ENCODE measurements around the gene PTPRJ.

Gene PTPRJ

DNA sequence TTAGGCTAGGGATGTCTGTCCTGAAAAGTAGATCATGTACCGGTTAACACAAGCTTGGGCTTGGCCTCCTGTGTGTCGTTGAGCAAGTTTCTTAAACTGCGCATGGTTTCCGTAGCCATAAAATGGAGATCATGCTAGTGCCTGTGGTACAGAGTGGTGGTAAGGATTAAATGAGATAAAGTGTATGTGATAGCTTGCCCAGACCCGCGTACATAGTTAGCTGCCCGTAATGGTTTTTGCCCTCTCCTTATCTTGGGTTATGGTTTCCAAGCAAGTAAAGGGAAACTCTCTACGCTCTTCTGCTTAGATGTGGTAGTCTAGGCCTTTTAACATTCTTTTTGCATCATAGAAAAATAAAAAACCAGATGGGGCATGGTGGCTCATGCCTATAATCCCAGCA, 11.0 kb upstream of the PTPRJ start:
- H3K4me2 ChIP-seq (ENCODE audit: low read length): no peak overlapping the region
- H3K27ac ChIP-seq (ENCODE audit: low read depth, low read length): no peak overlapping the region
- H3F3A ChIP-seq (ENCODE audit: control insufficient read depth, insufficient read depth): no peaks in the 10 kb centered on the region
- H3K36me3 ChIP-seq (ENCODE audit: control insufficient read depth, low read length): no peaks in the 10 kb centered on the region
- no peaks in the 10 kb centered on the region for H3K9me2 ChIP-seq (replicated peaks; ENCODE audit: control insufficient read depth, low read length)
- H3K79me2 ChIP-seq (ENCODE audit: control insufficient read depth, low read length): no peaks in the 10 kb centered on the region
- H3K9me3 ChIP-seq (ENCODE audit: control insufficient read depth, insufficient read depth, low read length): no peaks in the 10 kb centered on the region
- H4K20me1 ChIP-seq (ENCODE audit: control insufficient read depth, insufficient read depth, low read depth, low read length): no peaks in the 10 kb centered on the region
- H3K27me3 ChIP-seq (ENCODE audit: control insufficient read depth, low read length): no peaks in the 10 kb centered on the region; the same call in 1 of the 2 replicates
- no peak for TF ChIP-seq EZH2phosphoT487 (IDR thresholded peaks at IDR 0.05; ENCODE audit: borderline replicate concordance, low read length)
- TF ChIP-seq, protein P1, sequence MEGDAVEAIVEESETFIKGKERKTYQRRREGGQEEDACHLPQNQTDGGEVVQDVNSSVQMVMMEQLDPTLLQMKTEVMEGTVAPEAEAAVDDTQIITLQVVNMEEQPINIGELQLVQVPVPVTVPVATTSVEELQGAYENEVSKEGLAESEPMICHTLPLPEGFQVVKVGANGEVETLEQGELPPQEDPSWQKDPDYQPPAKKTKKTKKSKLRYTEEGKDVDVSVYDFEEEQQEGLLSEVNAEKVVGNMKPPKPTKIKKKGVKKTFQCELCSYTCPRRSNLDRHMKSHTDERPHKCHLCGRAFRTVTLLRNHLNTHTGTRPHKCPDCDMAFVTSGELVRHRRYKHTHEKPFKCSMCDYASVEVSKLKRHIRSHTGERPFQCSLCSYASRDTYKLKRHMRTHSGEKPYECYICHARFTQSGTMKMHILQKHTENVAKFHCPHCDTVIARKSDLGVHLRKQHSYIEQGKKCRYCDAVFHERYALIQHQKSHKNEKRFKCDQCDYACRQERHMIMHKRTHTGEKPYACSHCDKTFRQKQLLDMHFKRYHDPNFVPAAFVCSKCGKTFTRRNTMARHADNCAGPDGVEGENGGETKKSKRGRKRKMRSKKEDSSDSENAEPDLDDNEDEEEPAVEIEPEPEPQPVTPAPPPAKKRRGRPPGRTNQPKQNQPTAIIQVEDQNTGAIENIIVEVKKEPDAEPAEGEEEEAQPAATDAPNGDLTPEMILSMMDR (IDR thresholded peaks at IDR 0.05; ENCODE audit: low read depth, low read length, poor library complexity, severe bottlenecking): no peak
- H3K4me1 ChIP-seq (ENCODE audit: control insufficient read depth, low read length): peaks cover 13% of the 10 kb centered on the region
- no peak overlapping the region for H3K4me3 ChIP-seq (ENCODE audit: low read length)

DNA sequence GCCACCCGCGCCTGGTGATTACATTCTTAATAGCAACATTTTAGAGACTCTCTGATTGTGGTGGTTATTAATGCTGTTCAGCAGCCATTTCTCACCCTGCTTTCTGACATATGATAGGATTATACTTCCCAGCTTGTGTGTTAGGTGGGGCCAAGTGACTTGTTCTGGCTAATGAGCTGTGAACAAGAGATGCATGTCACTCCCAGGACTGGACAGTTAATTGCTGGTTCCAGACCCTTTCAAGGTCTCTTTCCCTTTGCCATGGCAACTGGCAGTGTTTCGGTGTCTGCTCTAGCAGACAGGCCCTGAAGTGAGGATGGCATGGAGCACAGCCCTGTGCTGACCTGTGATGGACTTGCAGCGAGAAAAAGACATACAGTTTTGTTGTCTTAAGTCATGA, 8.9 kb upstream of the PTPRJ start:
- no peaks in the 10 kb centered on the region for H3K9me3 ChIP-seq (ENCODE audit: control insufficient read depth, insufficient read depth, low read length)
- no peak overlapping the region for H3K4me3 ChIP-seq (ENCODE audit: low read length)
- no peaks in the 10 kb centered on the region for H3K79me2 ChIP-seq (ENCODE audit: control insufficient read depth, low read length)
- H3K4me2 ChIP-seq (ENCODE audit: low read length): no peak overlapping the region
- TF ChIP-seq, protein P1 (IDR thresholded peaks at IDR 0.05; ENCODE audit: low read depth, low read length, poor library complexity, severe bottlenecking): no peak
- TF ChIP-seq EZH2phosphoT487 (IDR thresholded peaks at IDR 0.05; ENCODE audit: borderline replicate concordance, low read length): no peak
- no peaks in the 10 kb centered on the region for H3K36me3 ChIP-seq (ENCODE audit: control insufficient read depth, low read length)
- H4K20me1 ChIP-seq (ENCODE audit: control insufficient read depth, insufficient read depth, low read depth, low read length): no peaks in the 10 kb centered on the region
- H3F3A ChIP-seq (ENCODE audit: control insufficient read depth, insufficient read depth): no peaks in the 10 kb centered on the region
- H3K27me3 ChIP-seq (ENCODE audit: control insufficient read depth, low read length): peaks cover under 1% of the 10 kb centered on the region
- peaks cover 18% of the 10 kb centered on the region for H3K4me1 ChIP-seq (ENCODE audit: control insufficient read depth, low read length)
- H3K9me2 ChIP-seq (replicated peaks; ENCODE audit: control insufficient read depth, low read length): no peaks in the 10 kb centered on the region
- H3K27ac ChIP-seq (ENCODE audit: low read depth, low read length): no peak overlapping the region

DNA sequence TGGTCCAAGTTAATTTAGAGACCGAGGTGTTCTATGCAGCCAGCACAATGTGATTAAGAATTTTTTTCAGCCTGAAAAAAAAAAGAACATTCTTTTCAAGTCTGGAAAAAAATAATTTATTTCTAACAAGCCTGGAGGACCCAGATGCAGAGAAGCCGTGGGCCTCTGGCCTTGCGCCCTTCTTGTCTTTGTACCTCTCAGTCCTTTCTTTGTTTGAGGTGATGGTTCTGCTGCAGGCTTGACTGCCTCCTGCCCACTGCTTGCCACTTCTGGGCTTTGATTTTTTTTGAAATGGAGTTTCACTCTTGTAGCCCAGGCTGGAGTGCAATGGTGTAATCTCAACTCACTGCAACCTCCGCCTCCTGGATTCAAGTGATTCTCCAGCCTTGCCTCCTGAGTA, 7.2 kb upstream of the PTPRJ start:
- Histone ChIP-seq H3K4me2 (ENCODE audit: low read length) (no peak overlapping the region), H3K27me3 (ENCODE audit: control insufficient read depth, low read length) (peaks cover 13% of the 10 kb centered on the region), H3K79me2 (ENCODE audit: control insufficient read depth, low read length) (no peaks in the 10 kb centered on the region), H3K9me3 (ENCODE audit: control insufficient read depth, insufficient read depth, low read length) (no peaks in the 10 kb centered on the region), H3K4me3 (ENCODE audit: low read length) (no peak overlapping the region), H3K9me2 (replicated peaks; ENCODE audit: control insufficient read depth, low read length) (no peaks in the 10 kb centered on the region), H3K4me1 (ENCODE audit: control insufficient read depth, low read length) (peaks cover 16% of the 10 kb centered on the region), H3K36me3 (ENCODE audit: control insufficient read depth, low read length) (no peaks in the 10 kb centered on the region), H3K27ac (ENCODE audit: low read depth, low read length) (no peak overlapping the region), H4K20me1 (ENCODE audit: control insufficient read depth, insufficient read depth, low read depth, low read length) (no peaks in the 10 kb centered on the region), H3F3A (ENCODE audit: control insufficient read depth, insufficient read depth) (no peaks in the 10 kb centered on the region)
- TF ChIP-seq, protein P1 (IDR thresholded peaks at IDR 0.05; ENCODE audit: low read depth, low read length, poor library complexity, severe bottlenecking): no peak
- no peak for TF ChIP-seq EZH2phosphoT487 (IDR thresholded peaks at IDR 0.05; ENCODE audit: borderline replicate concordance, low read length)

DNA sequence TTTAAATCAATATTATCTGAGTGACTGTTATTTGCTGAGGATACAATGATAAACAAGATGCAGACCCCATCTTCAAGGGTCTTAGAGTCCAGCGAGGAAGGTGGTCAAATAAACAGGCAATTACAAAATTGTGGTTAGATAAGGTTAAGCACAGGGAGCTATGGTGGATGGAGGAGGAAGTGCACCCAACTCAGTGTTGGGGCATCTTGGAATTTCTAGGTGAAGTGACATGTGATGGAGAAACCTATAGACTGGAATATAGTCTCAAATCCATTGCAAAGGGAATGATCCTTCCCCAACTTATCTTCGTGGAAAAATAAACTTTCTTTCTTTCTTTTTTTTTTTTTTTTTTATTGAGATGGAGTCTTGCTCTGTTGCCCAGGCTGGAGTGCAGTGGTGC, 3.4 kb upstream of the PTPRJ start:
- Histone ChIP-seq H3K9me2 (replicated peaks; ENCODE audit: control insufficient read depth, low read length) (no peaks in the 10 kb centered on the region), H3K4me3 (ENCODE audit: low read length) (no peak overlapping the region), H3K36me3 (ENCODE audit: control insufficient read depth, low read length) (no peaks in the 10 kb centered on the region), H3K79me2 (ENCODE audit: control insufficient read depth, low read length) (no peaks in the 10 kb centered on the region), H3K4me2 (ENCODE audit: low read length) (no peak overlapping the region), H3K27me3 (ENCODE audit: control insufficient read depth, low read length) (peaks cover 39% of the 10 kb centered on the region), H4K20me1 (ENCODE audit: control insufficient read depth, insufficient read depth, low read depth, low read length) (peaks cover 6% of the 10 kb centered on the region), H3K27ac (ENCODE audit: low read depth, low read length) (no peak overlapping the region), H3K4me1 (ENCODE audit: control insufficient read depth, low read length) (peaks cover 22% of the 10 kb centered on the region), H3F3A (ENCODE audit: control insufficient read depth, insufficient read depth) (no peaks in the 10 kb centered on the region), H3K9me3 (ENCODE audit: control insufficient read depth, insufficient read depth, low read length) (no peaks in the 10 kb centered on the region)
- no peak for TF ChIP-seq EZH2phosphoT487 (IDR thresholded peaks at IDR 0.05; ENCODE audit: borderline replicate concordance, low read length)
- TF ChIP-seq, protein P1 (IDR thresholded peaks at IDR 0.05; ENCODE audit: low read depth, low read length, poor library complexity, severe bottlenecking): no peak
